Measurements from ENCODE around the gene ANKRD12.

DNA sequence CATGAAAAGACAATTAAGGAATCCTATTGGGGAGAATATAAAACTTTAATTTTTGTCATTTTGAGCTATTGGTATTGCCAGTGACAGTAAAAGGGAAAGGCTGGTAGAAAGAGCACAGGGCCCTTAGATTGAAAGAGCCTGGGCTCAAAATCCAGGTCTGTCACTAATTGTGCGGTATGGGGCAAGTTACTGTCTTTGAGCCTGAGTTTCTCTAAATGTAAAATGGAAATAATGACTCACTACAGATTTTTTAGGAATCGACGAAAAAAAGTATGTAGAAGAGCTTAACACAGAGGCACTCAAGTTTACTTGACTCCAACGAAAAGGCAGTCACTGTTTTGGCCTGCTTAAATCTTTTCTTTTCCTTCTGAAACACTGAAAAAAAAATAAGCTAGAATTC is 27.1 kb upstream of the ANKRD12 start:
- TF ChIP-seq, protein P1, sequence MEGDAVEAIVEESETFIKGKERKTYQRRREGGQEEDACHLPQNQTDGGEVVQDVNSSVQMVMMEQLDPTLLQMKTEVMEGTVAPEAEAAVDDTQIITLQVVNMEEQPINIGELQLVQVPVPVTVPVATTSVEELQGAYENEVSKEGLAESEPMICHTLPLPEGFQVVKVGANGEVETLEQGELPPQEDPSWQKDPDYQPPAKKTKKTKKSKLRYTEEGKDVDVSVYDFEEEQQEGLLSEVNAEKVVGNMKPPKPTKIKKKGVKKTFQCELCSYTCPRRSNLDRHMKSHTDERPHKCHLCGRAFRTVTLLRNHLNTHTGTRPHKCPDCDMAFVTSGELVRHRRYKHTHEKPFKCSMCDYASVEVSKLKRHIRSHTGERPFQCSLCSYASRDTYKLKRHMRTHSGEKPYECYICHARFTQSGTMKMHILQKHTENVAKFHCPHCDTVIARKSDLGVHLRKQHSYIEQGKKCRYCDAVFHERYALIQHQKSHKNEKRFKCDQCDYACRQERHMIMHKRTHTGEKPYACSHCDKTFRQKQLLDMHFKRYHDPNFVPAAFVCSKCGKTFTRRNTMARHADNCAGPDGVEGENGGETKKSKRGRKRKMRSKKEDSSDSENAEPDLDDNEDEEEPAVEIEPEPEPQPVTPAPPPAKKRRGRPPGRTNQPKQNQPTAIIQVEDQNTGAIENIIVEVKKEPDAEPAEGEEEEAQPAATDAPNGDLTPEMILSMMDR (conservative IDR thresholded peaks at IDR 0.05; ENCODE audit: low read depth, low read length), result no peak
- no peak for TF ChIP-seq EZH2phosphoT487 (IDR thresholded peaks at IDR 0.05; ENCODE audit: borderline replicate concordance, low read length)
